ENCODE data around the gene SCMH1.

The SCMH1 gene

GRCh38 chr1:41101076-41101475 is 141.0 kb downstream of the SCMH1 start:
- no peak overlapping the region for H3K27ac ChIP-seq (ENCODE audit: extremely low read depth, low read depth, low read length)
- no peaks in the 10 kb centered on the region for H3K9me3 ChIP-seq (ENCODE audit: control insufficient read depth, insufficient read depth, low read depth, low read length)
- TF ChIP-seq ZNF280C (tag by site-specific recombination; IDR thresholded peaks at IDR 0.05), result no peak
- TF ChIP-seq ZNF776 (tag by site-specific recombination; IDR thresholded peaks at IDR 0.05; ENCODE audit: borderline replicate concordance), result no peak
- no peak for TF ChIP-seq ZNF302 (tag by site-specific recombination; IDR thresholded peaks at IDR 0.05; ENCODE audit: low read depth)
- no peak for TF ChIP-seq ZNF10 (tag by site-specific recombination; IDR thresholded peaks at IDR 0.05)
- no peak for TF ChIP-seq ZNF768 (tag by site-specific recombination; IDR thresholded peaks at IDR 0.05)
- TF ChIP-seq RBAK (tag by site-specific recombination; IDR thresholded peaks at IDR 0.05), result no peak
- TF ChIP-seq ZNF624 (tag by site-specific recombination; IDR thresholded peaks at IDR 0.05), result no peak
- no peak for TF ChIP-seq SP2 (tag by site-specific recombination; IDR thresholded peaks at IDR 0.05)
- TF ChIP-seq, protein P1, sequence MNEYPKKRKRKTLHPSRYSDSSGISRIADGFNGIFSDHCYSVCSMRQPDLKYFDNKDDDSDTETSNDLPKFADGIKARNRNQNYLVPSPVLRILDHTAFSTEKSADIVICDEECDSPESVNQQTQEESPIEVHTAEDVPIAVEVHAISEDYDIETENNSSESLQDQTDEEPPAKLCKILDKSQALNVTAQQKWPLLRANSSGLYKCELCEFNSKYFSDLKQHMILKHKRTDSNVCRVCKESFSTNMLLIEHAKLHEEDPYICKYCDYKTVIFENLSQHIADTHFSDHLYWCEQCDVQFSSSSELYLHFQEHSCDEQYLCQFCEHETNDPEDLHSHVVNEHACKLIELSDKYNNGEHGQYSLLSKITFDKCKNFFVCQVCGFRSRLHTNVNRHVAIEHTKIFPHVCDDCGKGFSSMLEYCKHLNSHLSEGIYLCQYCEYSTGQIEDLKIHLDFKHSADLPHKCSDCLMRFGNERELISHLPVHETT (tag by site-specific recombination; IDR thresholded peaks at IDR 0.05), result no peak
- TF ChIP-seq ZNF335 (tag by site-specific recombination; conservative IDR thresholded peaks at IDR 0.05), result no peak
- TF ChIP-seq GLI4 (tag by site-specific recombination; IDR thresholded peaks at IDR 0.05), result no peak
- no peak for TF ChIP-seq ZNF623 (tag by site-specific recombination; IDR thresholded peaks at IDR 0.05)
- no peak for TF ChIP-seq ZNF670 (tag by site-specific recombination; IDR thresholded peaks at IDR 0.05; ENCODE audit: low read depth)
- CTCF ChIA-PET, result interaction anchor here (0.5 to 1.2 kb wide), 2 partner anchors 14 to 202 kb away, joined by 3 to 6 read pairs; no protein-coding TSS in a partner anchor
- no peak overlapping the region for H3K4me3 ChIP-seq (ENCODE audit: low read depth, low read length)
- POLR2A ChIA-PET, result interaction anchor here (0.6 to 0.7 kb wide), 2 partner anchors 15 to 161 kb away, joined by 3 read pairs; no protein-coding TSS in a partner anchor
- H3K36me3 ChIP-seq (ENCODE audit: control insufficient read depth in 2 of 2, insufficient read depth in 1 of 2, low read length in 2 of 2), result peaks cover 0 to 8% of the 10 kb centered on the region in 2 experiments; a peak in 1 of 3 replicates
- no peaks in the 10 kb centered on the region for H3K4me1 ChIP-seq (ENCODE audit: control insufficient read depth, insufficient read depth, low read length)

- Histone ChIP-seq H3K4me3 (ENCODE audit: low read depth, low read length) (no peak overlapping the region), H3K9me3 (ENCODE audit: control insufficient read depth, insufficient read depth, low read depth, low read length) (no peaks in the 10 kb centered on the region), H3K27ac (ENCODE audit: extremely low read depth, low read depth, low read length) (no peak overlapping the region), H3K36me3 (ENCODE audit: control insufficient read depth in 2 of 2, insufficient read depth in 1 of 2, low read length in 2 of 2) (peaks cover 0 to 10% of the 10 kb centered on the region in 2 experiments; a peak in 1 of 3 replicates), H3K4me1 (ENCODE audit: control insufficient read depth, insufficient read depth, low read length) (no peaks in the 10 kb centered on the region)
- TF ChIP-seq PRDM1 (tag by site-specific recombination; IDR thresholded peaks at IDR 0.05), result no peak
- TF ChIP-seq, protein P2, sequence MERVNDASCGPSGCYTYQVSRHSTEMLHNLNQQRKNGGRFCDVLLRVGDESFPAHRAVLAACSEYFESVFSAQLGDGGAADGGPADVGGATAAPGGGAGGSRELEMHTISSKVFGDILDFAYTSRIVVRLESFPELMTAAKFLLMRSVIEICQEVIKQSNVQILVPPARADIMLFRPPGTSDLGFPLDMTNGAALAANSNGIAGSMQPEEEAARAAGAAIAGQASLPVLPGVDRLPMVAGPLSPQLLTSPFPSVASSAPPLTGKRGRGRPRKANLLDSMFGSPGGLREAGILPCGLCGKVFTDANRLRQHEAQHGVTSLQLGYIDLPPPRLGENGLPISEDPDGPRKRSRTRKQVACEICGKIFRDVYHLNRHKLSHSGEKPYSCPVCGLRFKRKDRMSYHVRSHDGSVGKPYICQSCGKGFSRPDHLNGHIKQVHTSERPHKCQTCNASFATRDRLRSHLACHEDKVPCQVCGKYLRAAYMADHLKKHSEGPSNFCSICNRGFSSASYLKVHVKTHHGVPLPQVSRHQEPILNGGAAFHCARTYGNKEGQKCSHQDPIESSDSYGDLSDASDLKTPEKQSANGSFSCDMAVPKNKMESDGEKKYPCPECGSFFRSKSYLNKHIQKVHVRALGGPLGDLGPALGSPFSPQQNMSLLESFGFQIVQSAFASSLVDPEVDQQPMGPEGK (tag by site-specific recombination; IDR thresholded peaks at IDR 0.05), result no peak
- no peak for TF ChIP-seq KLF9 (tag by site-specific recombination; IDR thresholded peaks at IDR 0.05; ENCODE audit: low read depth)
- TF ChIP-seq HOXD13 (CRISPR knock-in tag; IDR thresholded peaks at IDR 0.05; ENCODE audit: borderline replicate concordance), result no peak
- TF ChIP-seq MEIS1 (CRISPR knock-in tag; IDR thresholded peaks at IDR 0.05; ENCODE audit: borderline replicate concordance), result no peak
- no peak for TF ChIP-seq ZNF37A (tag by site-specific recombination; IDR thresholded peaks at IDR 0.05)
- TF ChIP-seq ZNF623 (tag by site-specific recombination; IDR thresholded peaks at IDR 0.05), result no peak
- no peak for TF ChIP-seq INSM2 (tag by site-specific recombination; IDR thresholded peaks at IDR 0.05)
- no peak for TF ChIP-seq ZNF664 (tag by site-specific recombination; IDR thresholded peaks at IDR 0.05)
- ChIA-PET POLR2A (no interaction called here), CTCF (no interaction called here)
Observed at GRCh38 chr1:41100170-41100569, 141.9 kb downstream of the SCMH1 start.
